Keratinocyte (primary cell): ENCODE results near the gene BTBD1. TPM values are rescaled to one million over a fixed set of nuclear protein-coding genes. Genes with fewer than 3 reads are reported as not detected.

ENCODE experiments used
- DNase-seq: peaks from one replicate; pipeline ENCODE4 v3.0.0-alpha.2; 2011; ENCODE audit warnings: low read depth, missing footprints, low spot score
- FAIRE-seq: peaks from 2 replicates; lab custom pipeline; 2011; peaks lifted over from hg19 to GRCh38; lab: Jason Lieb, UNC
- H2AFZ ChIP-seq: 2 replicates; pipeline ENCODE4 v1.6.0; 2012; ENCODE audit warnings: low read length, control low read depth, inconsistent platforms; ENCODE audit not compliant: control insufficient read depth
- H3K27ac ChIP-seq: 2 replicates; pipeline ENCODE4 v1.5.1; 2011; ENCODE audit warnings: low read length; ENCODE audit not compliant: control insufficient read depth, insufficient read depth
- H3K27me3 ChIP-seq: 3 replicates; pipeline ENCODE4 v1.6.0; 2011; ENCODE audit warnings: low read length; ENCODE audit not compliant: control insufficient read depth, insufficient read depth; ENCODE audit errors: extremely low read depth
- H3K36me3 ChIP-seq, 2 experiments: 2 replicates in 1 of 2; 3 replicates in 1 of 2; pipeline ENCODE4 v1.5.1; 2011; ENCODE audit warnings: low read length in 2 of 2, mild to moderate bottlenecking in 1 of 2; ENCODE audit not compliant: control insufficient read depth in 2 of 2, insufficient read depth in 2 of 2; ENCODE audit errors: extremely low read depth in 1 of 2
- H3K4me1 ChIP-seq: 3 replicates; pipeline ENCODE4 v1.5.1; 2011; ENCODE audit warnings: low read length; ENCODE audit not compliant: control insufficient read depth, insufficient read depth; ENCODE audit errors: extremely low read depth
- H3K4me2 ChIP-seq: 3 replicates; pipeline ENCODE4 v1.6.0; 2011; ENCODE audit warnings: low read depth, low read length; ENCODE audit not compliant: control insufficient read depth, insufficient read depth; ENCODE audit errors: extremely low read depth
- H3K4me3 ChIP-seq, 3 experiments: fragments of 200-600 bp in 1 of 3; sonication (generic) in 1 of 3; 2 replicates in 2 of 3; 3 replicates in 1 of 3; pipeline ENCODE4 v1.5.1; 2011 to 2016; ENCODE audit warnings: low read length in 3 of 3, mild to moderate bottlenecking in 3 of 3, control low read depth in 2 of 3, inconsistent platforms in 1 of 3, low read depth in 1 of 3, mixed read lengths in 1 of 3, mixed run types in 1 of 3, moderate library complexity in 1 of 3; ENCODE audit not compliant: control insufficient read depth in 2 of 3, insufficient read depth in 2 of 3; ENCODE audit errors: extremely low read depth in 1 of 3
- H3K79me2 ChIP-seq: 2 replicates; pipeline ENCODE4 v1.6.0; 2012; ENCODE audit warnings: low read length; ENCODE audit not compliant: control insufficient read depth, insufficient read depth
- H3K9ac ChIP-seq: 3 replicates; pipeline ENCODE4 v1.6.0; 2011; ENCODE audit warnings: low read length; ENCODE audit not compliant: control insufficient read depth, insufficient read depth; ENCODE audit errors: extremely low read depth
- H3K9me1 ChIP-seq: 3 replicates; pipeline ENCODE4 v1.6.0; 2011; ENCODE audit warnings: low read length; ENCODE audit not compliant: control insufficient read depth, insufficient read depth; ENCODE audit errors: extremely low read depth
- H3K9me3 ChIP-seq: 2 replicates; pipeline ENCODE4 v1.5.1; 2012; ENCODE audit warnings: low read depth, low read length; ENCODE audit not compliant: control insufficient read depth
- H4K20me1 ChIP-seq: 3 replicates; pipeline ENCODE4 v1.6.0; 2011; ENCODE audit warnings: low read length; ENCODE audit not compliant: control insufficient read depth, insufficient read depth; ENCODE audit errors: extremely low read depth
- EZH2 ChIP-seq: IDR thresholded peaks from one replicate; pipeline ENCODE4 v1.6.1; 2012; ENCODE audit warnings: inconsistent platforms, mild to moderate bottlenecking, low read length, moderate library complexity
- dilution Hi-C: fragments of 300-500 bp; cut with MboI; formaldehyde crosslinking; loops from one replicate; pipeline ENCODE4 v1.7.0; 2020; ENCODE audit warnings: low sequenced_read_pairs; ENCODE audit not compliant: extremely low pct_ligation_motif_present
- polyA plus RNA-seq, 5 experiments: library from polyadenylated mRNA; depleted of rRNA in 3 of 5; stranded (reverse) in 3 of 5; stranded (forward) in 1 of 5; unstranded in 1 of 5; fragments of >200 nt; gene quantifications; 1 replicate in 1 of 5; 2 replicates in 3 of 5; 3 replicates in 1 of 5; pipeline versions ENCODE4 v1.2.1 to v1.2.3, GENCODE V29; 2011 to 2012; ENCODE audit warnings: missing spikeins in 2 of 5, low read depth in 1 of 5, low replicate concordance in 1 of 5
- TF ChIP-seq, protein P1 (sequence below), 3 experiments: IDR thresholded peaks in 1 of 3; conservative IDR thresholded peaks in 1 of 3; optimal IDR thresholded peaks in 1 of 3; 2 replicates in 2 of 3; 3 replicates in 1 of 3; pipeline versions ENCODE3 to v1.5.1; 2011; ENCODE audit warnings: low read length in 3 of 3, mild to moderate bottlenecking in 3 of 3, moderate library complexity in 2 of 3, control low read depth in 1 of 3, inconsistent platforms in 1 of 3; ENCODE audit not compliant: insufficient read depth in 2 of 3; ENCODE audit errors: extremely low read depth in 1 of 3

The BTBD1 gene
- polyA plus RNA-seq, 1 donor (not counting 4 experiments of a cell fraction or from before 2014, with no cell fraction given): 70.5 TPM

DNA sequence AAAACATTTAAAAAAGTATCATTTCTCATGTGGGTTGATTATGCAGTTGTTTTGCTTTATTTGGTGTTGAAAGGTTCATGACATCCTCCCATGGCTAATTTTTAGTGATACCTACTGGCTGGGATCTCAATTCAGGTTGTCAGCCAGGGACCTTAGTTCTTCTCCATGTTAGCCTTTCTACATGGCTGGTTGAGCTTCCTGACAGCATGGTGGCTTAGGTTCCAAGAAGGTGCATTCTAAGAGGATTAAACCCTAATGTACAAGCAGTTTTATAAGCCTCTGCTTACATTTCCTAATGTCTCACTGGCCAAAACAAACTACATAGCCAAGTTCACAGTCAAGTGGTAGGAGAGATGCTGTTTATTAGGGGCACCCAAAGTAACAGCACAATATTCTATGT, 31.0 kb upstream of the BTBD1 start:
- peaks cover 14% of the 10 kb centered on the region for H3K27me3 ChIP-seq

DNA sequence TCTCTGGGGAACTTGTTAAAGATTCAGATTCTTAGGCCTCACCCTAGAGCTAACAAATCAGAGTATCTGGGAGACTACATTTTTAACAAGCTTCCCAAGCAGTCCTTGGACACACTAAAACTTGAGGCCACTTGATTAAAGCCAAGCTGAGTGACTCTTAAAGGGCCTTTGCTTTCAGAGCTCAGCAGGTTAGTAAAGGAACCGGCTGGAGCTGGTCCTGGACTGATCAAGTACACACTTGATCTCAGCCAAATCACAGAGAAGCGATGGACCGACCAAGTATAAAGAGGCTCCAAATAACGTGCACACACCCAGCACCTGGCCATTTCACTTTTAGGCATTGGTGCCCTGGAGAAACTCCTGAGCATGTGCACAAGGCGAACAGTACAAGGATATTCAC, 27.5 kb upstream of the BTBD1 start:
- Histone ChIP-seq H4K20me1 (no peaks in the 10 kb centered on the region), H3K9me3 (no peaks in the 10 kb centered on the region), H2AFZ (no peak overlapping the region), H3K4me3 (no peak overlapping the region), H3K27ac (no peak overlapping the region), H3K4me2 (no peak overlapping the region), H3K27me3 (peaks cover 1% of the 10 kb centered on the region), H3K79me2 (no peaks in the 10 kb centered on the region), H3K9ac (no peak overlapping the region), H3K4me1 (peaks cover 7% of the 10 kb centered on the region), H3K9me1 (no peaks in the 10 kb centered on the region), H3K36me3 (no peaks in the 10 kb centered on the region)
- TF ChIP-seq, protein P1, sequence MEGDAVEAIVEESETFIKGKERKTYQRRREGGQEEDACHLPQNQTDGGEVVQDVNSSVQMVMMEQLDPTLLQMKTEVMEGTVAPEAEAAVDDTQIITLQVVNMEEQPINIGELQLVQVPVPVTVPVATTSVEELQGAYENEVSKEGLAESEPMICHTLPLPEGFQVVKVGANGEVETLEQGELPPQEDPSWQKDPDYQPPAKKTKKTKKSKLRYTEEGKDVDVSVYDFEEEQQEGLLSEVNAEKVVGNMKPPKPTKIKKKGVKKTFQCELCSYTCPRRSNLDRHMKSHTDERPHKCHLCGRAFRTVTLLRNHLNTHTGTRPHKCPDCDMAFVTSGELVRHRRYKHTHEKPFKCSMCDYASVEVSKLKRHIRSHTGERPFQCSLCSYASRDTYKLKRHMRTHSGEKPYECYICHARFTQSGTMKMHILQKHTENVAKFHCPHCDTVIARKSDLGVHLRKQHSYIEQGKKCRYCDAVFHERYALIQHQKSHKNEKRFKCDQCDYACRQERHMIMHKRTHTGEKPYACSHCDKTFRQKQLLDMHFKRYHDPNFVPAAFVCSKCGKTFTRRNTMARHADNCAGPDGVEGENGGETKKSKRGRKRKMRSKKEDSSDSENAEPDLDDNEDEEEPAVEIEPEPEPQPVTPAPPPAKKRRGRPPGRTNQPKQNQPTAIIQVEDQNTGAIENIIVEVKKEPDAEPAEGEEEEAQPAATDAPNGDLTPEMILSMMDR (optimal IDR thresholded peaks at IDR 0.05 in 1 of 3, IDR thresholded peaks at IDR 0.05 in 1 of 3, conservative IDR thresholded peaks at IDR 0.05 in 1 of 3; ENCODE audit: extremely low read depth in 1 of 3, insufficient read depth in 2 of 3, low read length in 3 of 3): no peak
- TF ChIP-seq EZH2: no peak
- dilution Hi-C loops: no loop called here
- FAIRE-seq (no peak), DNase-seq (no peak)

More for the DNA sequence above, 31.0 kb upstream of the BTBD1 start:
- H3K79me2 ChIP-seq: no peaks in the 10 kb centered on the region
- no peaks in the 10 kb centered on the region for H3K36me3 ChIP-seq
- H3K4me1 ChIP-seq: no peaks in the 10 kb centered on the region
- no peaks in the 10 kb centered on the region for H3K9me1 ChIP-seq
- H3K27ac ChIP-seq: no peak overlapping the region
- no peak for FAIRE-seq
- dilution Hi-C loops: no loop called here
- no peak overlapping the region for H3K4me2 ChIP-seq
- no peaks in the 10 kb centered on the region for H4K20me1 ChIP-seq
- H3K9ac ChIP-seq: no peak overlapping the region
- no peaks in the 10 kb centered on the region for H3K9me3 ChIP-seq
- TF ChIP-seq, protein P1 (optimal IDR thresholded peaks at IDR 0.05 in 1 of 3, IDR thresholded peaks at IDR 0.05 in 1 of 3, conservative IDR thresholded peaks at IDR 0.05 in 1 of 3; ENCODE audit: extremely low read depth in 1 of 3, insufficient read depth in 2 of 3, low read length in 3 of 3): no peak
- TF ChIP-seq EZH2: no peak
- no peak overlapping the region for H2AFZ ChIP-seq
- DNase-seq: no peak
- no peak overlapping the region for H3K4me3 ChIP-seq
